Calu3 (cell line): ENCODE data around the gene NPDC1. TPM values are rescaled to one million over a fixed set of nuclear protein-coding genes. Genes with fewer than 3 reads are reported as not detected.

ENCODE experiments used
- BruUV-seq: library from RNA; stranded (reverse); fragments of 400-500 nt; replicated peaks from 2 replicates; lab custom pipeline; 2021; lab: Mats Ljungman, UMichigan
- CTCF ChIA-PET: fragments of 300-600 bp; sonication (Branson Sonifier 250); formaldehyde crosslinking; loops from one replicate; lab custom pipeline; 2022; ENCODE audit warnings: antibody characterized with exemption; lab: Charles Lee
- DNase-seq: peaks from one replicate; pipeline ENCODE4 v3.0.0; 2022
- H3K27ac Mint-ChIP-seq: one replicate; pipeline ENCODE4 v1.8.0; 2022; ENCODE audit warnings: mixed read lengths; ENCODE audit not compliant: unreplicated experiment
- H3K27me3 Mint-ChIP-seq: one replicate; pipeline ENCODE4 v1.8.0; 2022; ENCODE audit warnings: mixed read lengths; ENCODE audit not compliant: unreplicated experiment
- H3K36me3 Mint-ChIP-seq: one replicate; pipeline ENCODE4 v1.8.0; 2022; ENCODE audit warnings: mild to moderate bottlenecking, moderate library complexity, mixed read lengths; ENCODE audit not compliant: insufficient read depth, unreplicated experiment
- H3K4me1 Mint-ChIP-seq: one replicate; pipeline ENCODE4 v1.8.0; 2022; ENCODE audit warnings: mild to moderate bottlenecking, low read depth, mixed read lengths; ENCODE audit not compliant: unreplicated experiment
- H3K4me3 Mint-ChIP-seq: one replicate; pipeline ENCODE4 v1.8.0; 2022; ENCODE audit warnings: mild to moderate bottlenecking, low read depth, moderate library complexity, mixed read lengths; ENCODE audit not compliant: unreplicated experiment
- H3K9me3 Mint-ChIP-seq: one replicate; pipeline ENCODE4 v1.8.0; 2022; ENCODE audit warnings: low read depth, mixed read lengths; ENCODE audit not compliant: unreplicated experiment
- CTCF ChIP-seq: fragments of 200-600 bp; IDR thresholded peaks from one replicate; pipeline ENCODE4 v1.8.0; 2022; ENCODE audit warnings: antibody characterized with exemption; ENCODE audit not compliant: unreplicated experiment
- intact Hi-C: fragments of 100-400 bp; cut with micrococcal nuclease; formaldehyde crosslinking; loops from one replicate; pipeline ENCODE4 v1.10.0; 2022; ENCODE audit not compliant: unreplicated experiment
- total RNA-seq: library from RNA; stranded (reverse); gene quantifications from 2 replicates; pipeline ENCODE4 v1.2.3, GENCODE V29; 2022

NPDC1 gene
- total RNA-seq, 1 experiment from 2014 or later: 65.2 TPM

GRCh38 chr9:137028263-137029057 is 17.5 kb downstream of the NPDC1 start:
- CTCF ChIA-PET: interaction anchor here (1.0 to 2.1 kb wide), 7 partner anchors 18 to 127 kb away, joined by 3 to 20 read pairs (median 4); partner anchors contain the start of genes FBXW5 and NPDC1
- Mint-ChIP-seq H3K27ac (no peak overlapping the region), H3K9me3 (no peaks in the 10 kb centered on the region), H3K36me3 (peaks cover 22% of the 10 kb centered on the region), H3K4me1 (no peaks in the 10 kb centered on the region), H3K27me3 (no peaks in the 10 kb centered on the region), H3K4me3 (peak overlapping the region; percentile 63)
- TF ChIP-seq CTCF: peak; percentile 31
- BruUV-seq: no TSS peak
- intact Hi-C loops: no loop called here
- peak; percentile 66 for DNase-seq

- CTCF ChIA-PET: no interaction called here
- TF ChIP-seq CTCF: no peak
- intact Hi-C loops: no loop called here
- no TSS peak for BruUV-seq
- Mint-ChIP-seq H3K36me3 (peaks cover 22% of the 10 kb centered on the region), H3K27ac (peak within 1 kb of the TSS; percentile 27), H3K4me3 (peak within 1 kb of the TSS; percentile 69), H3K27me3 (no peaks in the 10 kb centered on the region), H3K4me1 (no peaks in the 10 kb centered on the region), H3K9me3 (no peaks in the 10 kb centered on the region)
- DNase-seq: no peak
Observed at GRCh38 chr9:137027369-137028262, 18.4 kb downstream of the NPDC1 start, which contains the start of gene ABCA2. TSS of gene ABCA2 (minus strand) at chr9:137028237. CDS start at chr9:137028140, 97 bp downstream.

- intact Hi-C loops: no loop called here
- no TSS peak for BruUV-seq
- CTCF ChIA-PET: no interaction called here
Observed at GRCh38 chr9:137026828-137027227, 19.1 kb downstream of the NPDC1 start.

More at GRCh38 chr9:137026828-137027227, 19.1 kb downstream of the NPDC1 start:
- Mint-ChIP-seq H3K4me1 (no peaks in the 10 kb centered on the region), H3K9me3 (no peaks in the 10 kb centered on the region), H3K36me3 (peaks cover 27% of the 10 kb centered on the region), H3K27ac (peak overlapping the region; percentile 27), H3K27me3 (no peaks in the 10 kb centered on the region), H3K4me3 (peak overlapping the region; percentile 69)
- TF ChIP-seq CTCF: no peak
- no peak for DNase-seq
